Activated CD4-positive, alpha-beta memory T cell treated with anti-CD3 and anti-CD28 coated beads, Interleukin-2, amount 10 ng/mL, durations not matched to agents 7 days and 5 days (primary cell): Measurements from ENCODE around the gene STUM. TPM values are rescaled to one million over a fixed set of nuclear protein-coding genes. Genes with fewer than 3 reads are reported as not detected.
A peak's percentile ranks its signal among the peaks of the same experiment; 100 is the strongest.
"Not testable (repeated sequence)": the region's sequence is repeated elsewhere in the genome, so short reads cannot be mapped to it uniquely, and the experiment has no call there.

Experiments
- CTCF ChIA-PET: fragments of 350-600 bp; sonication (Branson Sonifier 250); formaldehyde crosslinking; loops from one replicate; lab custom pipeline; 2021; ENCODE audit warnings: antibody characterized with exemption, inconsistent platforms; lab: Charles Lee
- POLR2A ChIA-PET: fragments of 350-600 bp; sonication (Branson Sonifier 250); formaldehyde crosslinking; loops from one replicate; lab custom pipeline; 2021; ENCODE audit warnings: antibody characterized with exemption; lab: Charles Lee
- DNase-seq: peaks from one replicate; pipeline ENCODE4 v3.0.0-alpha.2; 2020
- H3K27ac Mint-ChIP-seq: one replicate; pipeline ENCODE4 v1.8.0; 2021; ENCODE audit warnings: mild to moderate bottlenecking, mixed read lengths
- H3K27me3 Mint-ChIP-seq: one replicate; pipeline ENCODE4 v1.8.0; 2021; ENCODE audit warnings: mixed read lengths
- H3K36me3 Mint-ChIP-seq: one replicate; pipeline ENCODE4 v1.8.0; 2021; ENCODE audit warnings: low read depth, mixed read lengths
- H3K4me1 Mint-ChIP-seq: one replicate; pipeline ENCODE4 v1.8.0; 2021; ENCODE audit warnings: mixed read lengths
- H3K4me3 Mint-ChIP-seq: one replicate; pipeline ENCODE4 v1.8.0; 2021; ENCODE audit warnings: mild to moderate bottlenecking, mixed read lengths
- H3K9me3 Mint-ChIP-seq: one replicate; pipeline ENCODE4 v1.8.0; 2021; ENCODE audit warnings: mixed read lengths
- total RNA-seq, 2 experiments: library from RNA; stranded (reverse); gene quantifications; one replicate each; pipeline ENCODE4 v1.2.3, GENCODE V29; 2021

The STUM gene, protein sequence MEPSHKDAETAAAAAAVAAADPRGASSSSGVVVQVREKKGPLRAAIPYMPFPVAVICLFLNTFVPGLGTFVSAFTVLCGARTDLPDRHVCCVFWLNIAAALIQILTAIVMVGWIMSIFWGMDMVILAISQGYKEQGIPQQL
- not detected for total RNA-seq

DNA sequence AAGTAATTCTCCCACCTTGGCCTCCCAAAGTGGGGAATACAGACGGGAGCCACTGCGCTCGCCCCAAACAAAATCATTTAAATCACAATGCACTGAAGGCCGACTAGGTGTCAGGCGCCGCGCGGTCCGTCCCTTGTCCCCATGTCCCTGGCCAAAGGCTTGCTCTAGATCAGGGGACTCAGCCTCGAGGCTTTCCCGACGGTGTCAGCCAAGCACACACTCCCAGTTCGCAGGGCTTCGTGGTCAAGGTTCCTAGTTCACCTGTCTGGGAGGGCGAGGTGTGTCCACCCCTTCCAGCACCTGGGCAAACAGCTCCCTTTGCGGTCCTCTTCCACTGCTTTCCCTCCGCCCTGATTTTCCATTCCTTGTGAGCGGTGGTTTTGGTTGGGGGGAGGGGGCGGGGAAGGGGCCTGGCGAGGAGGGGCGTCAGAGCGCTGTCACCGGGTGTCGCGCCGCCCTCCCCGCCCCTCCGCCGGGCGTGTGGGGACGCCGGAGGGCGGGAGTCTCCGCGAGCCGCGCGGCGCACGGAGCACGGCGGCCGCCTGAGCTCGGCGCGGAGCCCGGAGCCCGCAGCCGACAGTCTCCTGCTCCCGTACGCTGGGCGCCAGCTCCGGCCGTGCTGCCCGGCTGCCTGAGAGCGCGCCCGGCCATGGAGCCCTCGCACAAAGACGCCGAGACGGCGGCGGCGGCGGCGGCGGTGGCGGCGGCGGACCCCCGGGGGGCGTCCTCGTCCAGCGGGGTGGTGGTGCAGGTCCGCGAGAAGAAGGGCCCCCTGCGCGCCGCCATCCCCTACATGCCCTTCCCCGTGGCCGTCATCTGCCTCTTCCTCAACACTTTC lies at the start of gene STUM:
STUM (plus strand) TSS at position 509 of the 838 bp plus-strand sequence; CDS start at position 650, 141 bp downstream.
- POLR2A ChIA-PET, result no interaction called here
- no peaks in the 10 kb centered on the region for H3K36me3 Mint-ChIP-seq
- H3K27me3 Mint-ChIP-seq, result peaks cover 73% of the 10 kb centered on the region
- no peak within 1 kb of the TSS for H3K27ac Mint-ChIP-seq
- peak within 1 kb of the TSS; percentile 14 for H3K4me3 Mint-ChIP-seq
- H3K9me3 Mint-ChIP-seq, result no peaks in the 10 kb centered on the region
- DNase-seq, result no peak
- H3K4me1 Mint-ChIP-seq, result peaks cover 12% of the 10 kb centered on the region
- CTCF ChIA-PET, result interaction anchor here (0.6 to 2.0 kb wide), 9 partner anchors 11 to 522 kb away, joined by 3 to 6 read pairs (median 3); no protein-coding TSS in a partner anchor

DNA sequence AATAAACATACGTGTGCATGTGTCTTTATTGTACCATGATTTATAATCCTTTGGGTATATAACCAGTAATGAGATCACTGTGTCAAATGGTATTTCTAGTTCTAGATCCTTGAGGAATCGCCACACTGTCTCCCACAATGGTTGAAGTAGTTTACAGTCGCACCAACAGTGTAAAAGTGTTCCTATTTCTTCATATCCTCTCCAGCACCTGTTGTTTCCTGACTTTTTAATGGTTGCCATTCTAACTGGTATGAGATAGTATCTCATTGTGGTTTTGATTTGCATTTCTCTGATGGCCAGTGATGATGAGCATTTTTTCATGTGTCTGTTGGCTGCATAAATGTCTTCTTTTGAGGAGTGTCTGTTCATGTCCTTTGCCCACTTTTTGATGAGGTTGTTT lies 48.9 kb upstream of the STUM start:
- POLR2A ChIA-PET, H3K27ac Mint-ChIP-seq: not testable (repeated sequence)

DNA sequence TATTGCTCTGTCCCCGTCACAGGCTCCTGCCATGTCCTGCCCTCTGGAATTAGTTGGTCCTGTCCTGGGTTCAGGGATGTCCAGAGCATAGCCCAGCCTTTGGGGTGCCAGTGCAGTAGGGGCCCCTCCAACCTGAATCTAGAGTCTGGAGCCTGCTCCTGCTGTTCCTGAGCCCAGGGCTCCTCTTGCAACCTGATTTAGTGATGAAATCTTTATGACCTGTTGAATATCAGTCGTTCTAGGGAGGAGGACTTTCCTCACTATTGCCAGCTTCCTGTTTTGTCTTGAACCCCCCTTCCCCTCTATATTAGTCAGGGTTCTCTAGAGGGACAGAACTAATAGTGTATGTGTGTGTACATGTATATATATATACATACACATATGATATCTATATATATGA lies 42.5 kb upstream of the STUM start:
- Mint-ChIP-seq H3K9me3 (no peaks in the 10 kb centered on the region), H3K36me3 (no peaks in the 10 kb centered on the region), H3K4me3 (no peak overlapping the region), H3K27ac (no peak overlapping the region), H3K4me1 (no peaks in the 10 kb centered on the region), H3K27me3 (peaks cover 56% of the 10 kb centered on the region)
- DNase-seq, result no peak
- CTCF ChIA-PET, result no interaction called here
- POLR2A ChIA-PET, result no interaction called here

More for the DNA sequence above, 48.9 kb upstream of the STUM start:
- H3K4me1 Mint-ChIP-seq, H3K36me3 Mint-ChIP-seq, H3K9me3 Mint-ChIP-seq, DNase-seq, H3K4me3 Mint-ChIP-seq, CTCF ChIA-PET: not testable (repeated sequence)
- H3K27me3 Mint-ChIP-seq, result peaks cover 38% of the 10 kb centered on the region

DNA sequence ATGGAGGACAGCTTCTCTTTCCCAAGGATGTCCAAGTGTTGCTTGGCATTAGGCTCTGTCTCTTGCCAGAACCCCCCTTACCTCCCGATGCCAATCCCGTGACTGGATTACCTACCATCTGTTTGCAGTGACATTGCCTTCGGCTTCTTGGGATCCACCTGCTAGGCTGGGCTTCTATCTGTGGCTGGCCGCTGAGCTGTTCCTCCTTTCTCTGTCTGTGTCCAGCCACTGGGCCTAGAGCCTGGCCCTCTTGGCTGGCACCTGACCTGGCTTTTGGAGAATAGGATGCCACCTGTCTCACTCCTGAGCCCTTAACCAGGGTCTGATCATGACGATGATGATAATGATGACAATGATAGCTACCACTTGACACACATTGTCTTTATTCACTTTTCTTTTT lies 41.6 kb upstream of the STUM start:
- CTCF ChIA-PET, result no interaction called here
- POLR2A ChIA-PET, result no interaction called here
- Mint-ChIP-seq H3K9me3 (no peaks in the 10 kb centered on the region), H3K4me1 (no peaks in the 10 kb centered on the region), H3K27me3 (peaks cover 50% of the 10 kb centered on the region), H3K4me3 (no peak overlapping the region), H3K36me3 (no peaks in the 10 kb centered on the region), H3K27ac (no peak overlapping the region)
- no peak for DNase-seq

DNA sequence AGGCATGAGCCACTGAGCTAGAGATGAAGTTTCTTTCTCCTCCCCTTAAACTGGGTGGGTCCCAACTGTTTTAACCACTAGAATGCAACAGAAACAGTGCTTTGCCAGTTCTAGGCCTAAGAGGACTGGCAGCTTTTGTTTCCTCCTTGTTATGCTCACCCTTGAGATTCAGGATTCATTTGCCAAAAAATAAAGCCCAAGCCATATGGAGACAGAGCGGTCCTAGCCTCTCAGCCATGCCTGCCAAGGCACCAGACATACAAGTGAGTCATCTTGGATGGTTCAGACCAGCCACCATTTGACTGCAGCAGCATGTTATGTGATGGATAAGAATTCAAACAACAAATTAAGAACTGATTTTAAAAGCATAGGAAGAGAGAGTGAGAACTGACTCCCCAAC lies 38.1 kb upstream of the STUM start:
- ChIA-PET CTCF (no interaction called here), POLR2A (no interaction called here)
- Mint-ChIP-seq H3K9me3 (no peaks in the 10 kb centered on the region), H3K4me3 (no peak overlapping the region), H3K36me3 (no peaks in the 10 kb centered on the region), H3K4me1 (no peaks in the 10 kb centered on the region), H3K27me3 (peaks cover 31% of the 10 kb centered on the region), H3K27ac (no peak overlapping the region)
- DNase-seq, result no peak

DNA sequence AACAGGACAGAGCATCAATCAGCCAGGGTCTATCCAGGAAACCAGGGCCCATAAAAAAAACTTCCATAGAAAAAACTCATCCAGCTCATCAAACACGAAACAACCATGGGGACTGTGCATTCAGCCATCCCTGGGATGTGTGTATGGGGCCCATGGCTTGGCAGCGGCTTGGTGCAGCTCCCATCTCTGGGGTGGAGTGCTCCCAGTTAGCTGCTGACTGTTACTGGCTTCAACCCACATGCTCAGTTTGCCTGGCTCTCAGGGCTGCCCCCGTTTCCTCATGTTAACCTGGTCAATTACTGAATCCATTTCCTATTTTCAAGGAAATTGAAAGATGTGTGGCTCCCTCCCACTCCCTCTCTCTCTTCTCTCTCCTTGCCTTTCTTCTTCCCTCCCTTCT lies 37.3 kb upstream of the STUM start:
- Mint-ChIP-seq H3K27ac (no peak overlapping the region), H3K27me3 (peaks cover 26% of the 10 kb centered on the region), H3K4me3 (no peak overlapping the region), H3K36me3 (no peaks in the 10 kb centered on the region), H3K9me3 (no peaks in the 10 kb centered on the region), H3K4me1 (no peaks in the 10 kb centered on the region)
- DNase-seq, result no peak
- ChIA-PET CTCF (no interaction called here), POLR2A (no interaction called here)

DNA sequence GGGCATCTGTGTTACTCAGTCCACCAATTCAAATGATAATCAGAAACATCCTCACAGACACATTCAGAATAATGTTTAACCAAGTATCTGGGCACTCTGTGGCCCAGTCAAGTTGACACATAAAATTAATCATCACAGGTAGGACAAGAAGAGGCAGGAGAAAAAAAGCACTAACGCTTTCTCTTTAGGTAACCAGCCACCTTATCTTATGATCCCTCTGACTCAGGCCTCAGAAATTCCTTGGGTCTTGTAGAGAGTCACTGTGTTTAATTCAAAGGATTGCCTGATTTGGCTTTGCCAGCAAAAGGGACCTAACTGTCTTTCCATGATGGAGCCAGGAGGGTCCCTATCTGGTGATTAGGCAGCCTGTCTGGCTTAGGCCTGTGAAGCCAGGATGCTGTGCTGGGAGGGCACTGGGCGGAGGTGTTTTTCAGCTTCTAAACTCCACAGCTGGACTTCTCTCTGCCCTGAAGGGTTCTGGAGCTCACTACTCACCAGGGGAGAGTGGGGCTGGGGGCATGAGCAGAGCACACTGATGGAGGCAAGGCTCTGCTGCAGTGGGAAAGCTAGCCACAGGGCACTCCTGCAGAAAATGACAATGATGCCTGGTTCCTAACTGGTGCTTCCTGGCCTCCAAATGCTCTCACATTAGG lies 36.4 kb upstream of the STUM start:
- Mint-ChIP-seq H3K27me3 (peaks cover 25% of the 10 kb centered on the region), H3K27ac (no peak overlapping the region), H3K9me3 (no peaks in the 10 kb centered on the region), H3K36me3 (no peaks in the 10 kb centered on the region), H3K4me3 (no peak overlapping the region), H3K4me1 (no peaks in the 10 kb centered on the region)
- ChIA-PET CTCF (no interaction called here), POLR2A (no interaction called here)
- DNase-seq, result no peak

DNA sequence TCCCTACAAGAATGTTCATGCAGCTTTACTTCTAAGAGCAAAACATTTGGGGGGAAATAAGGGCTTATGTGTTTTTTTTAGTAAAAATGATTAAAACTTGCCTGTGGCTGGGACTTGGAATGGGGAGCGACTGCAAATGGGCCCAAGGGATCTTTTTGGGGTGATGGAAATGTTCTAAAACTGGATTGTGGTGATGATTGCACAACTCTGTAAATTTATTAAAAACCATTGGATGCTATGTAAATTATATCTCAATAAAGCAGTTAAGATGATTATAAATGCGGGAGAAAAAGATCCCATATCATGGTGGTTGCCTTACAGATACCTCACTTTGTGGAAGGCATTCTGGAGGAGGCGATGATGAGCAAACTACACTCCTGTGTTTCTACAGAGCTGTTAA lies 30.2 kb upstream of the STUM start:
- Mint-ChIP-seq H3K36me3 (no peaks in the 10 kb centered on the region), H3K4me1 (no peaks in the 10 kb centered on the region), H3K9me3 (no peaks in the 10 kb centered on the region), H3K4me3 (no peak overlapping the region), H3K27me3 (peaks cover 10% of the 10 kb centered on the region), H3K27ac (no peak overlapping the region)
- CTCF ChIA-PET, result interaction anchor here (0.6 kb wide), 1 partner anchor 330 kb away, joined by 3 read pairs; no protein-coding TSS in a partner anchor
- DNase-seq, result no peak
- POLR2A ChIA-PET, result no interaction called here

DNA sequence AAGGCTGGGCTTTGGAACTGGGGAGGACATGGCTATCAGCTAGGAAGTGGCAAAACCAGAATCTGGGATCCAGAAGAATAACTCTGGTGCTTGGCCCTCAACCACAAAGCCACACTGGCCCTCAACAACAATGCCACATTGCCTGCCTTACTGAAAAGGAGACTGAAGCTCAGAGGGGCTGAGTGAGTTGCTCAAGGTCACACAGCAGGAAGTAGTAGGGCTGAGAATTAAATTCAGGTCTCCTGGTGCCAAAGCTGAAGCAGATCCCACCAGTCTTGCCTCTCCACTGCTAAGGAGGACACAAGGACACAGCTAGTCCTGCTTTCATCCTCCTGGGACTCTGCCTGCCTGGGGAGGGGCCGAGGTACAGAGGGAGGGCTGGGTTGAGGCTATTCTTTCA lies 29.4 kb upstream of the STUM start:
- H3K27me3 Mint-ChIP-seq, result peaks cover 10% of the 10 kb centered on the region
- H3K4me1 Mint-ChIP-seq, result no peaks in the 10 kb centered on the region
- ChIA-PET POLR2A (no interaction called here), CTCF (interaction anchor here (0.6 kb wide), 1 partner anchor 329 kb away, joined by 3 read pairs; no protein-coding TSS in a partner anchor)
- no peak overlapping the region for H3K4me3 Mint-ChIP-seq
- no peak for DNase-seq
- H3K36me3 Mint-ChIP-seq, result no peaks in the 10 kb centered on the region
- H3K27ac Mint-ChIP-seq, result no peak overlapping the region
- no peaks in the 10 kb centered on the region for H3K9me3 Mint-ChIP-seq

DNA sequence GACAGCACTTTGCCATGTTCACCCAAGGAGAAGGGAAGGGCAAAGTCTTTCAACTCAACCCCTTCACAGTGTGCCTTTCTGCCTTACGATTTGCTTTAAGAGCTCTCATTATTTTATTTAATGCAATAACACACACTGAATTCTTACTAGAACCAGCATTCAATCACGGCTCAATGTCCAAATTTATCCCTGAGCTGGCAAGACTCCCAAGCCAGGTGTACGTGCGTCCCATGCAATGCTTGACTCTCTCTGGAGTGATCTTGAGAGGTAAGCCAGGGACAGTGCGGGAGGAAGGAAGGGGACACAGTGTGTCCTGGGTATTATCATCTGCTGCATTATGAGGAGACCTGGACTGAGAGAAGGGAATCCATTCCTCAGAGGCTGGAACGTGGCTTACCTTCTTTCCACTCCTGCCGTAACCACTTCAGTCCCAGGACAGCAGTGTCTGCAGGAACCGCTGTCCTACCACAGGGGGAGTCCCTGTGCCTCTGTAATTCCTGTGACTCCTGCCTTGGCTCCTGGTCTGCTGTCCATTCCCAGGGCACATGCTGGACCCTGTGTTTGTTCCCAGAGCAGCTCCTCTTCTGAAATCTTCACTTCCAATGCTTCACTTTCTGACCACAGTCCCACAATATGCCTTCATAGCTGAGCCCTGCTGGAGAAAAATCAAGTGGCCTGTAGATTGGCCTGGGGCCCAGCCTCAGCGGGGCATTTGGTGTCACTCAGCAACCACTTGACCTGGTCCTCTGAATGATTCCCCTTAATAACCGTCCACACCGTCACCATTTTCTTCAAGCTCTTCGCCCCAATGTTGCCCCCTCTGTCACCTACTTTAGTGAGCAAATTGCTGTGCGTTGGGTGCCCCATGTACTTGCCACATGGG lies 28.6 kb upstream of the STUM start:
- DNase-seq, result no peak
- no peaks in the 10 kb centered on the region for H3K36me3 Mint-ChIP-seq
- POLR2A ChIA-PET, result no interaction called here
- H3K4me1 Mint-ChIP-seq, result no peaks in the 10 kb centered on the region
- H3K9me3 Mint-ChIP-seq, result no peaks in the 10 kb centered on the region
- CTCF ChIA-PET, result no interaction called here
- H3K27me3 Mint-ChIP-seq, result peaks cover 12% of the 10 kb centered on the region
- H3K4me3 Mint-ChIP-seq, result no peak overlapping the region
- H3K27ac Mint-ChIP-seq, result no peak overlapping the region

DNA sequence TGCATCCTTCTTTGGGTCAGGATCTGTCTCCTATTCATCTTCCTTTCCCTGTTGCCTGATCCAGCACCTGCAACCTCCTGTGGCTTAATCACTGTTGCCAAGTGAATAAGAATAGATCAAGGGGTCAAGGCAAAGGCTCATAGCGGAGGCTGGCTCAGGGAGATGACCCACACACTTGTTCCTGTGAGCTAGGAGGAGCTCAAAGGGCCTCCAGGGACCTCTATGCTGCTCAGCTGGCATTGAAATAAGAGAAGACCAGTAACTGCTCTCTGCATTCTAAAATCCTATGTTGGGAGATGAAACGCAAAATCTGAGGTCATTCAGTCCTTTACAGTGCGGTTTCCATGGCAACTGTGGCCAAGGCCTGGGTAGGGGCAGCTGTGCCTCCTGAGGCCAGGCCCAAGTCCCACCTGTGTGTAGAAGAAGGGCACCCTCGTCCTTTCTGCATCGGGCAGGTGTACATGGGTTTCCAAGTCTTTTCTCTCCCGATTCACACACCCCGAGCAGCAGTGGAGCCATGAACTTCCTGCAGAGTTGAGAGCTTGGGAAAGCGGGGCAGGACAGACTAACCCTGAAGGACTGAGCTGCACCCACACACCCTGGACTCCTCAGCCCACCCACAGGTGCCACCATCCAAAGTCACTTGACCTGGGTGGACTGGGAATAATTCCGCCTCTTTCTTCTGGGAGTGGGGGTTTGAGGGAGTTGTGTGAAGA lies 27.8 kb upstream of the STUM start:
- POLR2A ChIA-PET, result no interaction called here
- peaks cover 12% of the 10 kb centered on the region for H3K27me3 Mint-ChIP-seq
- CTCF ChIA-PET, result no interaction called here
- H3K4me1 Mint-ChIP-seq, result no peaks in the 10 kb centered on the region
- no peak overlapping the region for H3K27ac Mint-ChIP-seq
- no peak for DNase-seq
- H3K4me3 Mint-ChIP-seq, result no peak overlapping the region
- no peaks in the 10 kb centered on the region for H3K36me3 Mint-ChIP-seq
- no peaks in the 10 kb centered on the region for H3K9me3 Mint-ChIP-seq

DNA sequence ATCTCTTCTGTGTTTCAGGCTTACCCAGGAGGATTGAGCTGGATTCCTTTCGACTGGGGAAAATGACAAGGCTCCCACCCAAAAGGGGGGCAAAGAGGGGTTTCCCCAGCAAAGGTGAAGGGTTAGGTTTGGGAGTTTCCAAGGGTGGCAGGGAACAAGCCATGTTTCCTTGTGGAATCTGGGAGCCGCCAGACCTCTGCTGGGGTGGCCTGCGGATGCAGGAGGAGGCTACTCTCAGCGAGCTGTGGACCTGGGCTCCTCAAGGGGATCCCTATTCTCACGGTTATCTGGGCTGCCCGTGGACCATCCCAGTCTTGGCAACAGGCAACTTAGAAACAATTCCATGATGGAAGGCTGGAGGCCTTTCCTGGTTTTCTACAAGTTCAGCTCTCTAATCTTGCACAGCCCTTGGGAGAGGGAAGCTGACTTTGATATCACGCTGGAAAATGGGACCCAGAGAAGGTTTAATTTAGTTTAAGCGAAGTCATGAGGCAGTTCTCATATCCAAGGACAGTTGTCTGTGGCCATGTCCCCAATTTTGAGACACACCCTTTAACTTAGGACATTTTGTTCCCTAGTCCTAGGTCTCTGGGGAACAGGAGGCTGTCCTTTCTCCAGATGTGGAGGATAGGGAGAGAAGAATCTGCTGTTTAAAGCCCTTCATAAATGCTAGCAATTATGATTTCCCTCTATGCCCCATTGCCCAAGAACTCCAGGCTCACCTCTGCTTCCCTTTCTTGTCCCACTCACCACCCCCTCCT lies 24.7 kb upstream of the STUM start:
- Mint-ChIP-seq H3K4me1 (no peaks in the 10 kb centered on the region), H3K36me3 (no peaks in the 10 kb centered on the region), H3K4me3 (no peak overlapping the region), H3K27ac (no peak overlapping the region), H3K27me3 (peaks cover 6% of the 10 kb centered on the region), H3K9me3 (no peaks in the 10 kb centered on the region)
- CTCF ChIA-PET, result interaction anchor here (0.9 kb wide), 1 partner anchor 46 kb away, joined by 3 read pairs; no protein-coding TSS in a partner anchor
- POLR2A ChIA-PET, result no interaction called here
- DNase-seq, result no peak
